ENCODE measurements around the gene RRM1. TPM values are rescaled to one million over a fixed set of nuclear protein-coding genes. Genes with fewer than 3 reads are reported as not detected.

The RRM1 gene
- polyA plus RNA-seq, 1 donor, result 48.2 TPM

GRCh38 chr11:4095509-4096230 is 1.1 kb downstream of the RRM1 start:
- peak overlapping the region; percentile 88 for H3K27ac ChIP-seq (ENCODE audit: low read length)
- DNase-seq, result peak in 1 of 2 donors; percentile 30
- peak overlapping the region; percentile 83 for H3K4me3 ChIP-seq (ENCODE audit: low read length)
- no peaks in the 10 kb centered on the region for H3K27me3 ChIP-seq (ENCODE audit: control insufficient read depth, insufficient read depth, low read length)
- H3K9me3 ChIP-seq (ENCODE audit: control insufficient read depth, low read depth, low read length), result no peaks in the 10 kb centered on the region
- H3K4me1 ChIP-seq (ENCODE audit: control insufficient read depth, insufficient read depth, low read length), result peaks cover 15% of the 10 kb centered on the region
- peaks cover 3% of the 10 kb centered on the region for H3K36me3 ChIP-seq (ENCODE audit: control insufficient read depth, insufficient read depth, low read length)
- WGBS (ENCODE audit: insufficient coverage, low lambda C conversion rate), result no CpG with 5 or more reads among the region's 10 CpGs

- H3K4me1 ChIP-seq (ENCODE audit: control insufficient read depth, insufficient read depth, low read length), result peaks cover 15% of the 10 kb centered on the region
- peaks cover 7% of the 10 kb centered on the region for H3K36me3 ChIP-seq (ENCODE audit: control insufficient read depth, insufficient read depth, low read length)
- no peaks in the 10 kb centered on the region for H3K27me3 ChIP-seq (ENCODE audit: control insufficient read depth, insufficient read depth, low read length)
- H3K4me3 ChIP-seq (ENCODE audit: low read length), result no peak overlapping the region
- no peak overlapping the region for H3K27ac ChIP-seq (ENCODE audit: low read length)
- DNase-seq, result no peak
- H3K9me3 ChIP-seq (ENCODE audit: control insufficient read depth, low read depth, low read length), result no peaks in the 10 kb centered on the region
- WGBS (ENCODE audit: insufficient coverage, low lambda C conversion rate), result 83% methylated on average over 1 of the region's 4 CpGs
Measured at GRCh38 chr11:4098026-4098621, 3.5 kb downstream of the RRM1 start.

- no peaks in the 10 kb centered on the region for H3K4me1 ChIP-seq (ENCODE audit: control insufficient read depth, insufficient read depth, low read length)
- 95% methylated on average over 4 of the region's 4 CpGs for WGBS (ENCODE audit: insufficient coverage, low lambda C conversion rate)
Measured at GRCh38 chr11:4102711-4103110, 8.1 kb downstream of the RRM1 start.

GRCh38 chr11:4103269-4103668 is 8.7 kb downstream of the RRM1 start:
- Histone ChIP-seq H3K36me3 (ENCODE audit: control insufficient read depth, insufficient read depth, low read length) (peaks cover 21% of the 10 kb centered on the region), H3K4me1 (ENCODE audit: control insufficient read depth, insufficient read depth, low read length) (no peaks in the 10 kb centered on the region), H3K9me3 (ENCODE audit: control insufficient read depth, low read depth, low read length) (no peaks in the 10 kb centered on the region), H3K27me3 (ENCODE audit: control insufficient read depth, insufficient read depth, low read length) (no peaks in the 10 kb centered on the region), H3K27ac (ENCODE audit: low read length) (no peak overlapping the region), H3K4me3 (ENCODE audit: low read length) (no peak overlapping the region)
- WGBS (ENCODE audit: insufficient coverage, low lambda C conversion rate), result no CpG with 5 or more reads among the region's 2 CpGs
- DNase-seq, result no peak

More at GRCh38 chr11:4102711-4103110, 8.1 kb downstream of the RRM1 start:
- Histone ChIP-seq H3K27me3 (ENCODE audit: control insufficient read depth, insufficient read depth, low read length) (no peaks in the 10 kb centered on the region), H3K36me3 (ENCODE audit: control insufficient read depth, insufficient read depth, low read length) (peaks cover 17% of the 10 kb centered on the region), H3K9me3 (ENCODE audit: control insufficient read depth, low read depth, low read length) (no peaks in the 10 kb centered on the region), H3K4me3 (ENCODE audit: low read length) (no peak overlapping the region), H3K27ac (ENCODE audit: low read length) (no peak overlapping the region)
- DNase-seq, result no peak

- Histone ChIP-seq H3K4me3 (ENCODE audit: low read length) (no peak overlapping the region), H3K36me3 (ENCODE audit: control insufficient read depth, insufficient read depth, low read length) (peaks cover 26% of the 10 kb centered on the region), H3K4me1 (ENCODE audit: control insufficient read depth, insufficient read depth, low read length) (no peaks in the 10 kb centered on the region), H3K27ac (ENCODE audit: low read length) (no peak overlapping the region), H3K27me3 (ENCODE audit: control insufficient read depth, insufficient read depth, low read length) (no peaks in the 10 kb centered on the region), H3K9me3 (ENCODE audit: control insufficient read depth, low read depth, low read length) (no peaks in the 10 kb centered on the region)
- no CpG with 5 or more reads among the region's 1 CpG for WGBS (ENCODE audit: insufficient coverage, low lambda C conversion rate)
- no peak for DNase-seq
Measured at GRCh38 chr11:4105916-4106315, 11.3 kb downstream of the RRM1 start.

GRCh38 chr11:4111834-4112233 is 17.2 kb downstream of the RRM1 start:
- Histone ChIP-seq H3K27ac (ENCODE audit: low read length) (no peak overlapping the region), H3K36me3 (ENCODE audit: control insufficient read depth, insufficient read depth, low read length) (peaks cover 38% of the 10 kb centered on the region), H3K4me1 (ENCODE audit: control insufficient read depth, insufficient read depth, low read length) (no peaks in the 10 kb centered on the region), H3K27me3 (ENCODE audit: control insufficient read depth, insufficient read depth, low read length) (no peaks in the 10 kb centered on the region), H3K9me3 (ENCODE audit: control insufficient read depth, low read depth, low read length) (no peaks in the 10 kb centered on the region), H3K4me3 (ENCODE audit: low read length) (no peak overlapping the region)
- DNase-seq, result no peak
- 94% methylated on average over 3 of the region's 5 CpGs for WGBS (ENCODE audit: insufficient coverage, low lambda C conversion rate)

GRCh38 chr11:4115128-4115527 is 20.5 kb downstream of the RRM1 start:
- Histone ChIP-seq H3K4me3 (ENCODE audit: low read length) (no peak overlapping the region), H3K36me3 (ENCODE audit: control insufficient read depth, insufficient read depth, low read length) (peaks cover 33% of the 10 kb centered on the region), H3K9me3 (ENCODE audit: control insufficient read depth, low read depth, low read length) (no peaks in the 10 kb centered on the region), H3K4me1 (ENCODE audit: control insufficient read depth, insufficient read depth, low read length) (no peaks in the 10 kb centered on the region), H3K27ac (ENCODE audit: low read length) (no peak overlapping the region), H3K27me3 (ENCODE audit: control insufficient read depth, insufficient read depth, low read length) (no peaks in the 10 kb centered on the region)
- WGBS (ENCODE audit: insufficient coverage, low lambda C conversion rate), result 100% methylated on average over 1 of the region's 2 CpGs
- no peak for DNase-seq

- Histone ChIP-seq H3K4me3 (ENCODE audit: low read length) (no peak overlapping the region), H3K9me3 (ENCODE audit: control insufficient read depth, low read depth, low read length) (no peaks in the 10 kb centered on the region), H3K36me3 (ENCODE audit: control insufficient read depth, insufficient read depth, low read length) (peaks cover 37% of the 10 kb centered on the region), H3K27me3 (ENCODE audit: control insufficient read depth, insufficient read depth, low read length) (no peaks in the 10 kb centered on the region), H3K27ac (ENCODE audit: low read length) (no peak overlapping the region), H3K4me1 (ENCODE audit: control insufficient read depth, insufficient read depth, low read length) (no peaks in the 10 kb centered on the region)
- DNase-seq, result no peak
- whole genome bisulfite sequencing (ENCODE audit: insufficient coverage, low lambda C conversion rate), result 50% methylated on average over 1 of the region's 3 CpGs
Measured at GRCh38 chr11:4118107-4118506, 23.5 kb downstream of the RRM1 start.

- H3K4me1 ChIP-seq (ENCODE audit: control insufficient read depth, insufficient read depth, low read length), result no peaks in the 10 kb centered on the region
- no peak for DNase-seq
- no peaks in the 10 kb centered on the region for H3K9me3 ChIP-seq (ENCODE audit: control insufficient read depth, low read depth, low read length)
- H3K4me3 ChIP-seq (ENCODE audit: low read length), result no peak overlapping the region
- WGBS (ENCODE audit: insufficient coverage, low lambda C conversion rate), result no CpG with 5 or more reads among the region's 4 CpGs
- H3K27me3 ChIP-seq (ENCODE audit: control insufficient read depth, insufficient read depth, low read length), result no peaks in the 10 kb centered on the region
- peaks cover 60% of the 10 kb centered on the region for H3K36me3 ChIP-seq (ENCODE audit: control insufficient read depth, insufficient read depth, low read length)
- no peak overlapping the region for H3K27ac ChIP-seq (ENCODE audit: low read length)
Measured at GRCh38 chr11:4123218-4123617, 28.6 kb downstream of the RRM1 start.

- Histone ChIP-seq H3K27me3 (ENCODE audit: control insufficient read depth, insufficient read depth, low read length) (no peaks in the 10 kb centered on the region), H3K27ac (ENCODE audit: low read length) (no peak overlapping the region), H3K4me1 (ENCODE audit: control insufficient read depth, insufficient read depth, low read length) (no peaks in the 10 kb centered on the region), H3K9me3 (ENCODE audit: control insufficient read depth, low read depth, low read length) (no peaks in the 10 kb centered on the region), H3K4me3 (ENCODE audit: low read length) (no peak overlapping the region), H3K36me3 (ENCODE audit: control insufficient read depth, insufficient read depth, low read length) (peaks cover 62% of the 10 kb centered on the region)
- WGBS (ENCODE audit: insufficient coverage, low lambda C conversion rate), result 100% methylated on average over 1 of the region's 6 CpGs
- no peak for DNase-seq
Measured at GRCh38 chr11:4125141-4125540, 30.5 kb downstream of the RRM1 start.

GRCh38 chr11:4127357-4127756 is 32.8 kb downstream of the RRM1 start:
- Histone ChIP-seq H3K9me3 (ENCODE audit: control insufficient read depth, low read depth, low read length) (no peaks in the 10 kb centered on the region), H3K27me3 (ENCODE audit: control insufficient read depth, insufficient read depth, low read length) (no peaks in the 10 kb centered on the region), H3K4me1 (ENCODE audit: control insufficient read depth, insufficient read depth, low read length) (no peaks in the 10 kb centered on the region), H3K4me3 (ENCODE audit: low read length) (no peak overlapping the region), H3K36me3 (ENCODE audit: control insufficient read depth, insufficient read depth, low read length) (peaks cover 52% of the 10 kb centered on the region), H3K27ac (ENCODE audit: low read length) (no peak overlapping the region)
- WGBS (ENCODE audit: insufficient coverage, low lambda C conversion rate), result no CpG with 5 or more reads among the region's 1 CpG
- no peak for DNase-seq

Measured in large intestine (tissue), 3 donors.